Panc1 (cell line): ENCODE data around the gene DOCK4. TPM values are rescaled to one million over a fixed set of nuclear protein-coding genes. Genes with fewer than 3 reads are reported as not detected.

ENCODE experiments used
- ATAC-seq: fragments of 200-7000 bp; cut with Tn5 transposase; 2 replicates; pipeline ENCODE4 v1.9.1; 2020; ENCODE audit warnings: mild to moderate bottlenecking, moderate library complexity
- BruUV-seq: library from RNA; stranded (reverse); fragments of 400-500 nt; replicated peaks from 2 replicates; lab custom pipeline; 2021; lab: Mats Ljungman, UMichigan
- CTCF ChIA-PET: fragments of 300-600 bp; sonication (Branson Sonifier 250); formaldehyde crosslinking; loops from one replicate; lab custom pipeline; 2022; ENCODE audit warnings: antibody characterized with exemption; lab: Charles Lee
- POLR2A ChIA-PET: fragments of 300-600 bp; sonication (Branson Sonifier 250); formaldehyde crosslinking; loops from one replicate; lab custom pipeline; 2022; ENCODE audit warnings: antibody characterized with exemption; lab: Charles Lee
- DNase-seq: peaks from one replicate; pipeline ENCODE4 v3.0.0-alpha.2; 2010; ENCODE audit warnings: low read depth, low spot score
- H3K27ac ChIP-seq: 2 replicates; pipeline ENCODE4 v1.5.1; 2011; ENCODE audit warnings: mild to moderate bottlenecking, low read length, inconsistent platforms
- H3K27me3 ChIP-seq: fragments of 200-500 bp; sonication (Bioruptor generic); 2 replicates; pipeline ENCODE4 v1.6.0; 2014; ENCODE audit warnings: low read length, inconsistent platforms; ENCODE audit not compliant: control insufficient read depth, insufficient read depth
- H3K36me3 ChIP-seq: fragments of 200-500 bp; sonication (Bioruptor generic); 2 replicates; pipeline ENCODE4 v1.5.1; 2014; ENCODE audit warnings: inconsistent platforms, mild to moderate bottlenecking, low read length, moderate library complexity; ENCODE audit not compliant: control insufficient read depth, insufficient read depth
- H3K4me1 ChIP-seq: 2 replicates; pipeline ENCODE4 v1.5.1; 2011; ENCODE audit warnings: inconsistent platforms, mild to moderate bottlenecking, low read length, moderate library complexity; ENCODE audit not compliant: control insufficient read depth, insufficient read depth
- H3K4me3 ChIP-seq, 2 experiments: 2 replicates each; pipeline ENCODE4 v1.5.1; 2011 to 2012; ENCODE audit warnings: low read depth in 2 of 2, low read length in 2 of 2, mild to moderate bottlenecking in 2 of 2, inconsistent platforms in 1 of 2, moderate library complexity in 1 of 2
- H3K9me3 ChIP-seq: fragments of 200-500 bp; sonication (Bioruptor generic); 2 replicates; pipeline ENCODE4 v1.5.1; 2014; ENCODE audit warnings: low read depth, mild to moderate bottlenecking, inconsistent platforms, low read length, moderate library complexity; ENCODE audit not compliant: control insufficient read depth, insufficient read depth
- POLR2AphosphoS5 ChIP-seq: IDR thresholded peaks from 2 replicates; pipeline ENCODE4 v1.6.1; 2012; ENCODE audit warnings: mild to moderate bottlenecking, low read depth, low read length, moderate library complexity
- SIN3A ChIP-seq: IDR thresholded peaks from 2 replicates; pipeline ENCODE4 v1.6.1; 2012; ENCODE audit warnings: low read depth, mild to moderate bottlenecking, low read length, moderate library complexity, borderline replicate concordance; ENCODE audit not compliant: insufficient read depth
- TCF7L2 ChIP-seq: IDR thresholded peaks from 2 replicates; pipeline ENCODE4 v1.6.1; 2011; ENCODE audit warnings: mild to moderate bottlenecking, low read depth, low read length, inconsistent platforms
- in situ Hi-C: cut with HindIII; loops from 2 replicates; pipeline ENCODE4 v1.10.0; 2016; ENCODE audit warnings: low sequenced_read_pairs, low pct_unique_long_range_greater_than_20kb
- intact Hi-C: fragments of 100-400 bp; cut with micrococcal nuclease; formaldehyde crosslinking; loops from one replicate; pipeline ENCODE4 v1.10.0; 2022; ENCODE audit not compliant: unreplicated experiment
- total RNA-seq: library from RNA; stranded (reverse); gene quantifications from one replicate; pipeline ENCODE4 v1.2.1, GENCODE V29; 2021; ENCODE audit not compliant: unreplicated experiment
- TF ChIP-seq, protein P1 (sequence below): fragments of 450-650 bp; IDR thresholded peaks from 2 replicates; pipeline ENCODE4 v1.5.1; 2017; ENCODE audit warnings: mild to moderate bottlenecking
- TF ChIP-seq, protein P2 (sequence below), 2 experiments: IDR thresholded peaks; 2 replicates each; pipeline ENCODE4 v1.6.1; 2011 to 2012; ENCODE audit warnings: low read depth in 2 of 2, control low read depth in 1 of 2, low read length in 1 of 2, mild to moderate bottlenecking in 1 of 2, moderate library complexity in 1 of 2; ENCODE audit not compliant: insufficient read depth in 1 of 2

DOCK4 gene
- total RNA-seq, 1 experiment from 2014 or later: 10.8 TPM

DNA sequence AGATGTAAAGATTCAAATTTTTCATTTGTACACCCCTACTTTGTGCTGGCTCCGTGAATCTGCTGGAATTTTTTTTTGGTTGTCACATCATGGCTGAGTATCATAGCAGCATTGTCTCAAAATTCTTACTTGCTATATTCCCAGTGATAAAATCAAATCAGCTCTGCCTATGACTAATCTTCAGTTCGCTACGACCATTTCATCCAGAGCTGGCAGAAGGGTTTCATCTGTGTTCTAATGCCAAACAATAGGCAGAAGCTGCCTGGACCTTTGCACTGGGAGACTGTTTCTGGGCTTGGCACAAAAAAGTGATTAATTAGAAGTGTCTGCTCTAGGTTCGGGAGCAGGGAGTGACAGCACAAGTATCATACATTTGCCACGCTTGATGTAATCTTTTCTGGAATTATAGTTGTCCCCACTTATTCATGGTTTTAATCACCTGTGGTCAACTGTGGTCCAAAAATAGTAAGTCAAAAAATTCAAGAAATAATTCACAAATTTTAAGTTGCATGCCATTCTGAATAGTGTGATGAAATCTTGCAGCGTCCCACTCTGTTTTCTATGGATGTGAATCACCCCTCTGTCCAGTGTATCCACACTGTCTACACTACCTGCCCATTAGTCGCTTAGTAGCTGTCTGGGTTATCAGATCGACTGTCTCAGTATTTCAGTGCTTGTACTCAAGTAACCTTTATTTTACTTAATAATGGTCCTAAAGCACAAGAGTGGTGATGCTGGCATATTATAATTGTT is 523.4 kb downstream of the DOCK4 start:
- no peaks in the 10 kb centered on the region for H3K9me3 ChIP-seq
- H3K4me3 ChIP-seq: no peak overlapping the region
- ChIA-PET POLR2A (no interaction called here), CTCF (no interaction called here)
- H3K36me3 ChIP-seq: no peaks in the 10 kb centered on the region
- H3K4me1 ChIP-seq: no peaks in the 10 kb centered on the region
- ATAC-seq: no peak
- no peaks in the 10 kb centered on the region for H3K27me3 ChIP-seq
- no TSS peak for BruUV-seq
- in situ Hi-C loops (no loop called here), intact Hi-C loops (no loop called here)
- TF ChIP-seq TCF7L2 (no peak), SIN3A (no peak), POLR2AphosphoS5 (no peak)
- TF ChIP-seq, protein P1, sequence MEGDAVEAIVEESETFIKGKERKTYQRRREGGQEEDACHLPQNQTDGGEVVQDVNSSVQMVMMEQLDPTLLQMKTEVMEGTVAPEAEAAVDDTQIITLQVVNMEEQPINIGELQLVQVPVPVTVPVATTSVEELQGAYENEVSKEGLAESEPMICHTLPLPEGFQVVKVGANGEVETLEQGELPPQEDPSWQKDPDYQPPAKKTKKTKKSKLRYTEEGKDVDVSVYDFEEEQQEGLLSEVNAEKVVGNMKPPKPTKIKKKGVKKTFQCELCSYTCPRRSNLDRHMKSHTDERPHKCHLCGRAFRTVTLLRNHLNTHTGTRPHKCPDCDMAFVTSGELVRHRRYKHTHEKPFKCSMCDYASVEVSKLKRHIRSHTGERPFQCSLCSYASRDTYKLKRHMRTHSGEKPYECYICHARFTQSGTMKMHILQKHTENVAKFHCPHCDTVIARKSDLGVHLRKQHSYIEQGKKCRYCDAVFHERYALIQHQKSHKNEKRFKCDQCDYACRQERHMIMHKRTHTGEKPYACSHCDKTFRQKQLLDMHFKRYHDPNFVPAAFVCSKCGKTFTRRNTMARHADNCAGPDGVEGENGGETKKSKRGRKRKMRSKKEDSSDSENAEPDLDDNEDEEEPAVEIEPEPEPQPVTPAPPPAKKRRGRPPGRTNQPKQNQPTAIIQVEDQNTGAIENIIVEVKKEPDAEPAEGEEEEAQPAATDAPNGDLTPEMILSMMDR: no peak
- TF ChIP-seq, protein P2, sequence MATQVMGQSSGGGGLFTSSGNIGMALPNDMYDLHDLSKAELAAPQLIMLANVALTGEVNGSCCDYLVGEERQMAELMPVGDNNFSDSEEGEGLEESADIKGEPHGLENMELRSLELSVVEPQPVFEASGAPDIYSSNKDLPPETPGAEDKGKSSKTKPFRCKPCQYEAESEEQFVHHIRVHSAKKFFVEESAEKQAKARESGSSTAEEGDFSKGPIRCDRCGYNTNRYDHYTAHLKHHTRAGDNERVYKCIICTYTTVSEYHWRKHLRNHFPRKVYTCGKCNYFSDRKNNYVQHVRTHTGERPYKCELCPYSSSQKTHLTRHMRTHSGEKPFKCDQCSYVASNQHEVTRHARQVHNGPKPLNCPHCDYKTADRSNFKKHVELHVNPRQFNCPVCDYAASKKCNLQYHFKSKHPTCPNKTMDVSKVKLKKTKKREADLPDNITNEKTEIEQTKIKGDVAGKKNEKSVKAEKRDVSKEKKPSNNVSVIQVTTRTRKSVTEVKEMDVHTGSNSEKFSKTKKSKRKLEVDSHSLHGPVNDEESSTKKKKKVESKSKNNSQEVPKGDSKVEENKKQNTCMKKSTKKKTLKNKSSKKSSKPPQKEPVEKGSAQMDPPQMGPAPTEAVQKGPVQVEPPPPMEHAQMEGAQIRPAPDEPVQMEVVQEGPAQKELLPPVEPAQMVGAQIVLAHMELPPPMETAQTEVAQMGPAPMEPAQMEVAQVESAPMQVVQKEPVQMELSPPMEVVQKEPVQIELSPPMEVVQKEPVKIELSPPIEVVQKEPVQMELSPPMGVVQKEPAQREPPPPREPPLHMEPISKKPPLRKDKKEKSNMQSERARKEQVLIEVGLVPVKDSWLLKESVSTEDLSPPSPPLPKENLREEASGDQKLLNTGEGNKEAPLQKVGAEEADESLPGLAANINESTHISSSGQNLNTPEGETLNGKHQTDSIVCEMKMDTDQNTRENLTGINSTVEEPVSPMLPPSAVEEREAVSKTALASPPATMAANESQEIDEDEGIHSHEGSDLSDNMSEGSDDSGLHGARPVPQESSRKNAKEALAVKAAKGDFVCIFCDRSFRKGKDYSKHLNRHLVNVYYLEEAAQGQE (IDR thresholded peaks at IDR 0.05; ENCODE audit: insufficient read depth in 1 of 2, low read depth in 2 of 2, low read length in 1 of 2): no peak
- no peak overlapping the region for H3K27ac ChIP-seq
- no peak for DNase-seq

DNA sequence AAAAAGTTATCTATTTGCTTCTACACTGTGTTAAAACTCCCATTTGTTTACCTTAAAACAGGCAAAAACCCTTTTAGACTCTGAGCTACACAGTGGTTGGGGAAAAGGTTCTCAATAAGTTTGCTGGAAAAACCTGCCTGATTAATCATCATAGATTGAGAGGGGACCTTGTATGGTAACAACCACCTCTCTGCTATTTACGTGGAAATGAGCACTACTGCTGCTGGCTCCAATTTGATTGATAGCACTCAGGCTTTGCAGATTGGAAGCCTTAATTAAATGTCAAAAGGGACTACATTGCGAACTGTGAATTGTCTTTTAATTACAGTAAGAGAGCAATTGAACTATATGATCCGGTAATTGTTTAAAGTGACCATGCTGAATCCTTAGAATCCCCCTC is 525.0 kb downstream of the DOCK4 start:
- DNase-seq (no peak), ATAC-seq (no peak)
- ChIA-PET POLR2A (no interaction called here), CTCF (no interaction called here)
- H3K4me1 ChIP-seq: no peaks in the 10 kb centered on the region
- in situ Hi-C loops (no loop called here), intact Hi-C loops (no loop called here)
- no peaks in the 10 kb centered on the region for H3K27me3 ChIP-seq
- TF ChIP-seq, protein P1: no peak
- TF ChIP-seq TCF7L2 (no peak), POLR2AphosphoS5 (no peak), SIN3A (no peak)
- TF ChIP-seq, protein P2 (IDR thresholded peaks at IDR 0.05; ENCODE audit: insufficient read depth in 1 of 2, low read depth in 2 of 2, low read length in 1 of 2): no peak
- no peak overlapping the region for H3K4me3 ChIP-seq
- H3K9me3 ChIP-seq: no peaks in the 10 kb centered on the region
- BruUV-seq: no TSS peak
- no peak overlapping the region for H3K27ac ChIP-seq
- H3K36me3 ChIP-seq: no peaks in the 10 kb centered on the region
